ENCODE measurements around the gene DCBLD2. TPM values are rescaled to one million over a fixed set of nuclear protein-coding genes. Genes with fewer than 3 reads are reported as not detected.

The DCBLD2 gene
- polyA plus RNA-seq, 1 of the 3 experiments (the other 2 are of a cell fraction): 159 TPM

GRCh38 chr3:98817547-98818041, 83.9 kb downstream of the DCBLD2 start:
- no peak overlapping the region for H2AFZ ChIP-seq (ENCODE audit: low read depth)
- H3F3A ChIP-seq (replicated peaks; ENCODE audit: insufficient read depth): peaks cover 86% of the 10 kb centered on the region
- 14% methylated on average over 3 of the region's 3 CpGs for WGBS (ENCODE audit: low lambda C conversion rate)
- no peak overlapping the region for H3K4me2 ChIP-seq
- no peaks in the 10 kb centered on the region for H3K9me2 ChIP-seq
- H3K9ac ChIP-seq: no peak overlapping the region
- H3K9me3 ChIP-seq: no peaks in the 10 kb centered on the region
- H3K27me3 ChIP-seq (ENCODE audit: insufficient read depth): no peaks in the 10 kb centered on the region
- peaks cover 10 to 22% of the 10 kb centered on the region in 2 experiments for H3K4me1 ChIP-seq (ENCODE audit: control insufficient read depth in 1 of 2, insufficient read depth in 2 of 2, low read depth in 1 of 2, low read length in 1 of 2)
- H4K20me1 ChIP-seq (ENCODE audit: insufficient read depth): peaks cover 48% of the 10 kb centered on the region
- H3K79me2 ChIP-seq (ENCODE audit: insufficient read depth): peaks cover 90% of the 10 kb centered on the region
- TF ChIP-seq EP300 (IDR thresholded peaks at IDR 0.05; ENCODE audit: borderline replicate concordance in 1 of 2, low read depth in 1 of 2, low read length in 1 of 2) (no peak), SMC3 (IDR thresholded peaks at IDR 0.05; ENCODE audit: low read depth, low read length) (peak; percentile 59; the same call in 1 of the 2 replicates), CTCF (IDR thresholded peaks at IDR 0.05) (peak; percentile 69), RAD21 (IDR thresholded peaks at IDR 0.05; ENCODE audit: low read length) (peak; percentile 81)
- peak overlapping the region; percentile 40 to 59 for H3K27ac ChIP-seq (ENCODE audit: low read depth in 2 of 2, low read length in 1 of 2)
- ChIA-PET CTCF (interaction anchor here (0.6 to 10.1 kb wide), 44 partner anchors 9 to 355 kb away, joined by 3 to 232 read pairs (median 5); partner anchors contain the start of gene DCBLD2), POLR2A (interaction anchor here (1.0 kb wide), 1 partner anchor 177 kb away, joined by 4 read pairs; no protein-coding TSS in a partner anchor)
- peak; percentile 39 for DNase-seq
- H3K4me3 ChIP-seq (ENCODE audit: low read depth in 2 of 2, low read length in 1 of 2): no peak overlapping the region
- H3K36me3 ChIP-seq (replicated peaks in 1 of 2; ENCODE audit: control insufficient read depth in 1 of 2, insufficient read depth in 2 of 2, low read length in 1 of 2): peaks cover 54 to 80% of the 10 kb centered on the region in 2 experiments

GRCh38 chr3:98814817-98815420, 86.6 kb downstream of the DCBLD2 start:
- Histone ChIP-seq H3K4me1 (ENCODE audit: control insufficient read depth in 1 of 2, insufficient read depth in 2 of 2, low read depth in 1 of 2, low read length in 1 of 2) (peaks cover 3 to 22% of the 10 kb centered on the region in 2 experiments), H3K27ac (ENCODE audit: low read depth in 2 of 2, low read length in 1 of 2) (peak overlapping the region in 1 of 2 experiments; percentile 59; a peak in 2 of 4 replicates), H3K9me3 (no peaks in the 10 kb centered on the region), H3K4me2 (no peak overlapping the region), H2AFZ (ENCODE audit: low read depth) (no peak overlapping the region), H4K20me1 (ENCODE audit: insufficient read depth) (peaks cover 50% of the 10 kb centered on the region), H3K9me2 (no peaks in the 10 kb centered on the region), H3F3A (replicated peaks; ENCODE audit: insufficient read depth) (peaks cover 80% of the 10 kb centered on the region), H3K4me3 (ENCODE audit: low read depth in 2 of 2, low read length in 1 of 2) (no peak overlapping the region), H3K9ac (no peak overlapping the region), H3K36me3 (replicated peaks in 1 of 2; ENCODE audit: control insufficient read depth in 1 of 2, insufficient read depth in 2 of 2, low read length in 1 of 2) (peaks cover 71 to 87% of the 10 kb centered on the region in 2 experiments), H3K27me3 (ENCODE audit: insufficient read depth) (no peaks in the 10 kb centered on the region), H3K79me2 (ENCODE audit: insufficient read depth) (peaks cover 78% of the 10 kb centered on the region)
- WGBS (ENCODE audit: low lambda C conversion rate): 68% methylated on average over 5 of the region's 5 CpGs
- no peak for DNase-seq
- TF ChIP-seq EZH2phosphoT487 (IDR thresholded peaks at IDR 0.05; ENCODE audit: borderline replicate concordance, low read depth): no peak
- peak; percentile 20; the same call in 1 of the 2 replicates for TF ChIP-seq FOSL2 (IDR thresholded peaks at IDR 0.05; ENCODE audit: borderline replicate concordance, low read depth)
- TF ChIP-seq SMC3 (IDR thresholded peaks at IDR 0.05; ENCODE audit: low read depth, low read length): no peak
- TF ChIP-seq TAF1 (IDR thresholded peaks at IDR 0.05; ENCODE audit: borderline replicate concordance, low read depth, low read length): no peak
- CTCF ChIA-PET: interaction anchor here (0.9 to 10.1 kb wide), 5 partner anchors 170 to 220 kb away, joined by 3 to 232 read pairs (median 60); partner anchors contain the start of gene CPOX
- POLR2A ChIA-PET: no interaction called here
